Peyer's patch (tissue), 4 donors: ENCODE results near the gene AGPS.

Experiments
- CTCF ChIP-seq, 6 experiments: fragments of 450-650 bp in 4 of 6; fragments of 200-600 bp in 2 of 6; sonication (generic) in 1 of 6; IDR thresholded peaks; one replicate each; pipeline ENCODE4 v1.5.1; 2017 to 2019; ENCODE audit warnings: antibody characterized with exemption in 6 of 6, mild to moderate bottlenecking in 3 of 6, moderate library complexity in 1 of 6
- POLR2A ChIP-seq, 2 donors: fragments of 450-650 bp; IDR thresholded peaks; one replicate each; pipeline ENCODE4 v1.5.1; 2017; ENCODE audit warnings: antibody characterized with exemption in 2 of 2, mild to moderate bottlenecking in 2 of 2, moderate library complexity in 2 of 2

GRCh38 chr2:177496921-177497320 is 104.3 kb downstream of the AGPS start:
- TF ChIP-seq CTCF (IDR thresholded peaks at IDR 0.05): no peak
- TF ChIP-seq POLR2A (IDR thresholded peaks at IDR 0.05): no peak
